Fibroblast of skin of right quadriceps (primary cell): ENCODE results near the gene DNAJB5.
"Not testable (repeated sequence)": the region's sequence is repeated elsewhere in the genome, so short reads cannot be mapped to it uniquely, and the experiment has no call there.

Source experiments
- DNase-seq: peaks from one replicate; pipeline ENCODE4 v3.0.0-alpha.2; 2013

Gene DNAJB5

GRCh38 chr9:34989003-34989945, at the start of gene DNAJB5:
Gene DNAJB5 (plus strand): TSS chr9:34989745. CDS start chr9:34990631, 886 bp downstream.
- DNase-seq: peak; percentile 100

- not testable (repeated sequence) for DNase-seq
These were observed 49.6 kb upstream of the DNAJB5 start for GRCh38 chr9:34939989-34940388.

GRCh38 chr9:34948451-34948850, 41.1 kb upstream of the DNAJB5 start:
- DNase-seq: no peak

DNA sequence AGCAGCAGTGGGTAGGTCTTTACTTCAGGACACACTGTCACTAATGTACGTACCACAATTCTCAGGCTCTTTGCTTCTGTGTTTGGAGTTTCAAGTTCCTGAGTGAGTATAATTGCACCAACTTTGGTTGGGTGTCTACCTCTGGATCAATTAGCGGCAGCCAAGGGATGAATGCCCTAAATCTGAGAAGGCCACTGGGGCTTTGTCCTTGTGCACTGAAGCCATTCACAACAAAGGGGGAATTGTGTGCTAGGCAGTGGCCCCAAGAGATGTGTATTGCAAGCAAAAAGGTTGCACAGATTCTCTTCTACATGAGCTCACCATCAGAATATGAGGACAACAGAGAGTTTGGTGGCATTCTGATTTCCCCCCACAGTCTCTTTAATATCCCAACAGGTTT, 35.3 kb upstream of the DNAJB5 start:
- no peak for DNase-seq

GRCh38 chr9:34956066-34956465, 33.5 kb upstream of the DNAJB5 start:
- DNase-seq: not testable (repeated sequence)

GRCh38 chr9:34956648-34957047, 32.9 kb upstream of the DNAJB5 start:
- DNase-seq: no peak

GRCh38 chr9:34957492-34958410, 31.8 kb upstream of the DNAJB5 start, which contains the start of gene PHF24:
Gene PHF24 (plus strand): TSS chr9:34958285. CDS start chr9:34971299, 13,014 bp downstream.
- DNase-seq: no peak

DNA sequence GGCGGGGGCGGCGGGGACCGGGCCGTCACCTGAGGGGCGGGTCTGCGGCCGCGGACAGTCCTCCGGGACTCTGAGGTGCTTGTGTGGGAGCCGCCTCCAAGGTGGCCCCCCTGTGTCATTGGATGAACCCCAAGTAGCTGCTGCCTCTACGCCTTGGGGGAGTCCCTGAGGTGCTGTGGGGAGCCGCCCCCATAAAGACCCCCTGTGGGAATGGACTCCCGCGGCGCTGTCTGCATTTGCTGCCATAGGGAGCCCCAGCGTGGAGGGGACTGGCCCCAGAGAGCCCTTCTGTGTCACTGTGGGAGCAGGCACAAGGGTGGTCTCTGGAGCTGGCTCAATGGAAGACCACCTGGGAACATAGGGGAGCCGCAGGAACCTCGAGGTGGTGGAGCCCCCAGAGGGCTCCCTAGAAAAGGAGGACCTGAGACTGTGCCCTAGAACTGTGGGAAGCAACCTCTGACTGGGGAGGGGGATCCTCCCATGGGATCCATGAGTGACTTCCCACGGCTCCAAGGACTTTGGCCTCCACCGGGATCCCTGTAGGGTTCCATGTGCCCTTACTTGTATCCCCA, 31.0 kb upstream of the DNAJB5 start:
- DNase-seq: no peak

DNA sequence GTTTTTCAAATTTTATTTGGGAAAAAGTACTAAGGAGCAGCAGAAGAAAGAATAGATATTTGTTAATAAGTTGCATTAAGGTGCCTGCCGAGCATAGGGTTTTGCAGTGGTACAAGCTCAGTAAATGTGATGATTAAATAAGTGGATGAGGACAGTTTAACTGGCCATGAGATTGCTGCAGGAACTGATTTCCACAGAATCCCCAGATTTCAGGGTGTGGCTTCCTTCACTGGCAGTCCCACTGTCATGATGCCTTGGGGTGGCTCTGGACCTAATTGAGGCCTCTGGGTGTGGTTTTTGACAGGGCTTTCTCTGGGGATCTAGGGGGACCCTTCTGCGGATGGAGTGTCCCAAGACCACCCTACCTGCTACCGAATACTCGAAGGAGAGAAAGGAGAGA, 30.1 kb upstream of the DNAJB5 start:
- DNase-seq: no peak

- no peak for DNase-seq
These were observed 27.7 kb upstream of the DNAJB5 start for GRCh38 chr9:34961574-34962490.

DNA sequence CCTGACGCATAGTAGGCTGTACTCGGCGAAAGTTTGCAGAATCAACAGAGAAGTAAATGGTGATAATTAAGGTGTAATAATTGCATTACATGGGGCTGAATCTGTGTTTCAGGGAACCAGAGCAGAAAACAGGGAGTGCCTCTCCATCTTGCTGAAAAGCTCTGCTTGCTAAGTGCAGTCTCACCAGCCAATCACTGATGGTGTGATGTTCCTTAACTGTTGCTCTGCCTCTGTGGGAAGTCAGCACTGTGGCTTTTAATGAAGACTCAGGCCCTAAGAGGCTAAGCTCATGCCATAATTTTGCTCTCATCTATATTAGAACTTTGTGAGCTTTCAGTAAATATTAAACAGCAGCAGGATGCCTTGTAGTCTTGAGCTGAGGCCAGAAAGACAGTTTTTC, 27.0 kb upstream of the DNAJB5 start:
- DNase-seq: no peak

DNA sequence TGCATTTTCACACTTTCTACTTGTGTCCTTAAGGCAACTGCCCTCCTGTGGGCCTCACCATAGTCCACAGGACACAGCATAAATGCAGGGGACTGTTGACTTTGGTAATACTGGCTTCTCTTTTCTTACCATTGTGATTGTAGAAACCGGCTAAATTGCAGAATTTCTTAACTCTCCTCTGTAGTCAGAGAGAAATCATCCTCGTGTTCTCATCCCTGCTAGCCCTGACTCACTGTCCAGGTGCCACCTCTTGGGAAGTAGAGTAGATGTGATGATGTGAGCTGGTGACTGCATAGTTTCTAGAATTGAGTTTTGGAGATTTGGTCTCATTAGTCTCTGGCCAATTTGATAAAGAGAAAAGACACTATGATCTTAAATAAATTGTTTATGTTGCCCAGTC, 26.0 kb upstream of the DNAJB5 start:
- no peak for DNase-seq

- no peak for DNase-seq
These were observed 25.1 kb upstream of the DNAJB5 start for GRCh38 chr9:34964458-34964857.

GRCh38 chr9:34971146-34971811, 18.3 kb upstream of the DNAJB5 start:
- DNase-seq: no peak

DNA sequence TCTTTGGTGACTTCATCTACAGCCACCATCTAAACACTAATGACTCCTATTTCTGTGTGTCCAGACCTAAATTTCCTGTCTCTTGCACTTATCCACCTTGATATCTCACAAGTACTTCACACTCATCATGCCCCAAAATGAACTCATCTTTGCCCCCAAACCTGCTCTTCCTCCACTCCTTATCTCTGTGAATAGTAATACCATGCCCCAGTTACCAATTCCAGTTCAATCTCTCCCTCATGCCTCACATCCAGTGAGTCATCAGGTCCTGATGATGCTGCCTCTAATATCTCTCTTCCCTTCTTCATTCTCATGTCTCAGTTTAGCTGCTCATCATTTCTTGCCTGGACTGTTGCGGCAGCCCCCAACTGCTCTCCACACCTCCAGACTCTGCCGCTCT, 14.9 kb upstream of the DNAJB5 start:
- DNase-seq: no peak

GRCh38 chr9:34976441-34976840, 13.1 kb upstream of the DNAJB5 start:
- DNase-seq: no peak

GRCh38 chr9:34976992-34977391, 12.6 kb upstream of the DNAJB5 start:
- DNase-seq: no peak

DNA sequence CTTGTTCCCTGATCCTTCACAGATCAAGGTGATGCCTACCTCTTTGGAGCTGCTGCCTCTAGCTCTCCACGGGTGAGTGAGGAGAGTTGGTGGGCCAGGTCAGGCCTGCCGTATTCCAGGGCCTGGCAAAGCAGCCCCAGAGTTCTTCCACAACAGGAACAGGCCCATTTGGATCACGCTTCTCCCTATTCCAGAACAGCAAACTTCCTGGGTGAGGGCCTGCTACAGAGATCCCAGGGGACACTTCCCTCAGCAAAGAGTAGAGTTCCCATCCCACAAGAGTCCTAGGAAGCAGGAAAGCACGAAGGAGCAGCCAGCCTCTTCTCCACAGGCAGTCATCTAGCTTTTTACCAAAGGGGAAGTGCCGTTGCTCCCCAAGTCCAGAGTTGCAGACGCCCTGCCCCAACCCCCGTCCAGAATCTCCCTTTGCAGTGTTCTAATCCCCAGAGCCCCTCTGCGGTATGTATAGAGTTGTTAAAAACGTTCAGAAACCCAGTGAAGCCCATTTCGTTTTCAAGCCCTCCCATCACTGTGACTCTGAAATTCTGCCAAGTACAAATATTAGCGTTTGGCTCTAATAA, 9.3 kb upstream of the DNAJB5 start:
- no peak for DNase-seq

DNA sequence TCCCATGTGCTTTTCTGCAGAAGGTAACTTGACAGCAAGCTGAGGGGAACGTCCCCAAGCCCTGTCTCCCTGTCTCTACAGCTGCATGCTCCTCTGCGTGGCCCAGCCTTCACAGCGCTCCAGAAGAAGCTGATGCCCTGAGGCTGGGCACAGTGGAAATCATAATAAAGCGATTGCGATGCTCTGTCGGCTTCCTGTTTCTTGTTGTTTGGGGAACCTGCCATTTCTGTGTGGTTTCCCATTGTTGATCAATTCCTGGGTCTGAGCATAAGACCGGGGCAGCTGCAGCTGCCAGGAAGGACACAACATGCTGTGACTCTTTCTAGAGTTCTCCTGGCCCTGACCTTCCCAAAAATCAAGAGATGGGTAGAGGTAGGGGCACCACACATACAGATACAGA, 7.2 kb upstream of the DNAJB5 start:
- no peak for DNase-seq

- no peak for DNase-seq
These were observed 6.3 kb upstream of the DNAJB5 start for GRCh38 chr9:34983209-34983608.

DNA sequence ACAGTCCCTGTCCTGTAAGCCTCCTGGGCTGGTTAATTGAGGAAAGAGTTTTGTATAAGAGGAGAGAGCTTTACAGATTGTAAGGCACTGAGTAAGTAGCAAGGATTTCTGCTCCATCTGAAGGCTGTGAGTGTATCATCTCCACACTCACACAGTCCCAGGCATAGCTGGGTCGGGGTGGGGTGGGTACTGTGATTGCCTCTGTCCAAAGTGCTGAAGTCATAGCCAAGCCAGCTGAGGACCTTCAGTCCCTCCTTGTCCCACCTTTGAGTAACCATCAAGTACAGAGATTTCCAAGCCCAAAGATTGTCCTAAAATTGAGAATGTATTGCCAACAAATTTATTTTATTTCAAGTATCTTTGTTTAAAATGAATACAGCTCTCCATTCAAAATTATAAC, 5.5 kb upstream of the DNAJB5 start:
- DNase-seq: peak; percentile 46
